Measurements from ENCODE around the gene GATA3. TPM values are rescaled to one million over a fixed set of nuclear protein-coding genes. Genes with fewer than 3 reads are reported as not detected.

Gene GATA3
- total and polyA plus RNA-seq, 9 of the 15 experiments (the other 6 are each of a cell fraction or from before 2014, with no cell fraction given): 0.01 to 0.24 (median 0.09) TPM; not detected in 6

GRCh38 chr10:8044331-8044907, 10.1 kb upstream of the GATA3 start:
- intact Hi-C loops (cut with micrococcal nuclease): no loop called here
- 3% methylated on average over 12 of the region's 12 CpGs for WGBS (ENCODE audit: insufficient coverage, low coverage, missing lambda C conversion rate)
- Histone ChIP-seq H3K36me3 (ENCODE audit: control insufficient read depth, insufficient read depth, low read length) (no peaks in the 10 kb centered on the region), H3K4me3 (no peak overlapping the region), H3K4me1 (replicated peaks in 1 of 2; ENCODE audit: control insufficient read depth in 2 of 2, insufficient read depth in 2 of 2, low read length in 2 of 2) (peaks cover 0 to 16% of the 10 kb centered on the region in 2 experiments; a peak in 2 of 5 replicates), H3K79me2 (ENCODE audit: control insufficient read depth, insufficient read depth, low read length) (no peaks in the 10 kb centered on the region), H4K20me1 (replicated peaks; ENCODE audit: control insufficient read depth, insufficient read depth, low read length) (0 out of 2 replicates have a peak, but pooled peaks cover 5% of the 10 kb centered on the region), H3K27me3 (ENCODE audit: control insufficient read depth in 2 of 2, insufficient read depth in 2 of 2, low read length in 2 of 2) (peaks cover 55 to 80% of the 10 kb centered on the region in 2 experiments), H3K27ac (ENCODE audit: extremely low read depth, low read depth, low read length) (no peak overlapping the region), H3K9me1 (ENCODE audit: control insufficient read depth, insufficient read depth, low read length) (no peaks in the 10 kb centered on the region), H3K9me3 (replicated peaks; ENCODE audit: control insufficient read depth, insufficient read depth, low read depth, low read length) (no peaks in the 10 kb centered on the region), H3K9ac (ENCODE audit: insufficient read depth in 1 of 2, low read depth in 2 of 2, low read length in 2 of 2) (no peak overlapping the region), H2AFZ (ENCODE audit: low read depth, low read length) (no peak overlapping the region), H3K4me2 (ENCODE audit: insufficient read depth, low read length) (no peak overlapping the region)
- DNase-seq (ENCODE audit: extremely low read depth in 1 of 4, low spot score in 3 of 4) (no peak), ATAC-seq (no peak), FAIRE-seq (no peak)
- ChIA-PET CTCF (ENCODE audit: low intra/inter-chr PET ratio) (no interaction called here), POLR2A (no interaction called here)
- in situ Hi-C loops (cut with MboI): no loop called here
- BruUV-seq (replicated peaks): no TSS peak
- TF ChIP-seq CHD7 (IDR thresholded peaks at IDR 0.05; ENCODE audit: low read depth, low read length): no peak
- no peak for TF ChIP-seq THRA (IDR thresholded peaks at IDR 0.05)
- TF ChIP-seq BRF1 (IDR thresholded peaks at IDR 0.05; ENCODE audit: borderline replicate concordance, extremely low read depth, insufficient read length): no peak
- TF ChIP-seq RFX7 (CRISPR knock-in tag; IDR thresholded peaks at IDR 0.05): no peak
- TF ChIP-seq MEF2D (tag; conservative IDR thresholded peaks at IDR 0.05; ENCODE audit: low read depth): no peak
- no peak for TF ChIP-seq ZNF586 (CRISPR knock-in tag; conservative IDR thresholded peaks at IDR 0.05)
- no peak for TF ChIP-seq ZBTB9 (CRISPR knock-in tag; IDR thresholded peaks at IDR 0.05)
- no peak for TF ChIP-seq RBBP5 (IDR thresholded peaks at IDR 0.05; ENCODE audit: borderline replicate concordance, insufficient read depth, low read length, poor library complexity, severe bottlenecking)
